Muscle of leg (tissue), 11 donors: ENCODE results near the gene MKRN1. TPM values are rescaled to one million over a fixed set of nuclear protein-coding genes. Genes with fewer than 3 reads are reported as not detected.
A peak's percentile ranks its signal among the peaks of the same experiment; 100 is the strongest.
"Not testable (repeated sequence)": the region's sequence is repeated elsewhere in the genome, so short reads cannot be mapped to it uniquely, and the experiment has no call there.

ENCODE experiments used
- DNase-seq: peaks from one replicate; pipeline ENCODE4 v3.0.0; 2013
- H3K27ac ChIP-seq: one replicate; pipeline ENCODE4 v1.5.1; 2013; ENCODE audit warnings: mild to moderate bottlenecking, low read length, control low read depth
- H3K27me3 ChIP-seq: one replicate; pipeline ENCODE4 v1.6.1; 2013; ENCODE audit warnings: low read length; ENCODE audit not compliant: control insufficient read depth, insufficient read depth
- H3K36me3 ChIP-seq: one replicate; pipeline ENCODE4 v1.6.1; 2013; ENCODE audit warnings: low read length; ENCODE audit not compliant: control insufficient read depth, insufficient read depth
- H3K4me1 ChIP-seq: one replicate; pipeline ENCODE4 v1.6.1; 2013; ENCODE audit warnings: low read length; ENCODE audit not compliant: control insufficient read depth, insufficient read depth
- H3K4me3 ChIP-seq: one replicate; pipeline ENCODE4 v1.5.1; 2013; ENCODE audit warnings: low read length, control low read depth
- H3K9me3 ChIP-seq: replicated peaks from 2 replicates; pipeline ENCODE4 v1.6.1; 2013; ENCODE audit warnings: low read depth, low read length; ENCODE audit not compliant: control insufficient read depth
- WGBS: methylation state at CpG from one replicate; pipeline ENCODE4 v1.1.5; 2013; ENCODE audit warnings: missing lambda C conversion rate; ENCODE audit not compliant: insufficient coverage; 5-methylcytosine and 5-hydroxymethylcytosine counted together
- polyA plus RNA-seq, 8 donors: library from polyadenylated mRNA; unstranded; fragments of 120-200 nt; gene quantifications; one replicate each; pipeline versions ENCODE4 v1.2.1 to v1.2.3, GENCODE V29; 2013; ENCODE audit warnings: inconsistent platforms in 1 of 8, low replicate concordance in 1 of 8; ENCODE audit not compliant: insufficient read length in 8 of 8, insufficient read depth in 1 of 8
- total RNA-seq: library from RNA; stranded (reverse); fragments of 120-200 nt; gene quantifications from one replicate; pipeline ENCODE4 v1.2.4, GENCODE V29; 2013

The MKRN1 gene
- total and polyA plus RNA-seq, 9 donors, result 69.1 to 87.3 (median 78.3) TPM

GRCh38 chr7:140458916-140459315, 20.4 kb downstream of the MKRN1 start:
- Histone ChIP-seq H3K9me3 (no peaks in the 10 kb centered on the region), H3K27me3 (no peaks in the 10 kb centered on the region), H3K4me1 (no peaks in the 10 kb centered on the region), H3K36me3 (peaks cover 41% of the 10 kb centered on the region), H3K27ac (no peak overlapping the region), H3K4me3 (no peak overlapping the region)
- 75% methylated on average over 4 of the region's 8 CpGs for WGBS
- no peak for DNase-seq

GRCh38 chr7:140458201-140458600, 21.1 kb downstream of the MKRN1 start:
- Histone ChIP-seq H3K36me3 (peaks cover 43% of the 10 kb centered on the region), H3K4me1 (no peaks in the 10 kb centered on the region), H3K27ac (no peak overlapping the region), H3K4me3 (no peak overlapping the region), H3K27me3 (no peaks in the 10 kb centered on the region), H3K9me3 (no peaks in the 10 kb centered on the region)
- no peak for DNase-seq
- no CpG with 5 or more reads among the region's 3 CpGs for WGBS

- Histone ChIP-seq H3K27me3 (no peaks in the 10 kb centered on the region), H3K36me3 (peaks cover 44% of the 10 kb centered on the region), H3K27ac (no peak overlapping the region), H3K4me1 (no peaks in the 10 kb centered on the region), H3K4me3 (no peak overlapping the region), H3K9me3 (no peaks in the 10 kb centered on the region)
- DNase-seq, result peak; percentile 7
- WGBS, result no CpG with 5 or more reads among the region's 9 CpGs
Measured at GRCh38 chr7:140456551-140457051, 22.7 kb downstream of the MKRN1 start.

- no peak overlapping the region for H3K4me3 ChIP-seq
- H3K36me3 ChIP-seq, result peaks cover 41% of the 10 kb centered on the region
- 80% methylated on average over 1 of the region's 4 CpGs for whole genome bisulfite sequencing
- DNase-seq, result no peak
- H3K4me1 ChIP-seq, result no peaks in the 10 kb centered on the region
- no peak overlapping the region for H3K27ac ChIP-seq
- H3K9me3 ChIP-seq, result no peaks in the 10 kb centered on the region
- no peaks in the 10 kb centered on the region for H3K27me3 ChIP-seq
Measured at GRCh38 chr7:140455743-140456142, 23.6 kb downstream of the MKRN1 start.

- 87% methylated on average over 6 of the region's 8 CpGs for WGBS
- peaks cover 40% of the 10 kb centered on the region for H3K36me3 ChIP-seq
Measured at GRCh38 chr7:140454657-140455015, 24.7 kb downstream of the MKRN1 start.

GRCh38 chr7:140453785-140454656, 25.3 kb downstream of the MKRN1 start:
- H3K4me1 ChIP-seq, DNase-seq, H3K27me3 ChIP-seq, H3K9me3 ChIP-seq, H3K4me3 ChIP-seq, H3K27ac ChIP-seq: not testable (repeated sequence)
- WGBS, result 96% methylated on average over 4 of the region's 9 CpGs
- peaks cover 38% of the 10 kb centered on the region for H3K36me3 ChIP-seq

More at GRCh38 chr7:140454657-140455015, 24.7 kb downstream of the MKRN1 start:
- DNase-seq, result no peak
- no peaks in the 10 kb centered on the region for H3K9me3 ChIP-seq
- no peak overlapping the region for H3K27ac ChIP-seq
- H3K4me3 ChIP-seq, result no peak overlapping the region
- H3K4me1 ChIP-seq, result no peaks in the 10 kb centered on the region
- no peaks in the 10 kb centered on the region for H3K27me3 ChIP-seq

- Histone ChIP-seq H3K9me3 (no peaks in the 10 kb centered on the region), H3K4me1 (no peaks in the 10 kb centered on the region), H3K4me3 (no peak overlapping the region), H3K27me3 (no peaks in the 10 kb centered on the region), H3K36me3 (peaks cover 33% of the 10 kb centered on the region), H3K27ac (no peak overlapping the region)
- WGBS, result 100% methylated on average over 1 of the region's 4 CpGs
- no peak for DNase-seq
Measured at GRCh38 chr7:140453273-140453672, 26.0 kb downstream of the MKRN1 start.

GRCh38 chr7:140451716-140452115, 27.6 kb downstream of the MKRN1 start:
- Histone ChIP-seq H3K4me3 (no peak overlapping the region), H3K4me1 (no peaks in the 10 kb centered on the region), H3K27me3 (no peaks in the 10 kb centered on the region), H3K36me3 (peaks cover 30% of the 10 kb centered on the region), H3K9me3 (no peaks in the 10 kb centered on the region), H3K27ac (no peak overlapping the region)
- 80% methylated on average over 1 of the region's 1 CpG for WGBS
- DNase-seq, result no peak

GRCh38 chr7:140448781-140449480, 30.4 kb downstream of the MKRN1 start:
- H3K4me3 ChIP-seq, result no peak overlapping the region
- H3K9me3 ChIP-seq, result no peaks in the 10 kb centered on the region
- H3K27me3 ChIP-seq, result no peaks in the 10 kb centered on the region
- no peak for DNase-seq
- WGBS, result no CpG with 5 or more reads among the region's 4 CpGs
- H3K4me1 ChIP-seq, result no peaks in the 10 kb centered on the region
- H3K36me3 ChIP-seq, result peaks cover 6% of the 10 kb centered on the region
- no peak overlapping the region for H3K27ac ChIP-seq

GRCh38 chr7:140447841-140448240, 31.5 kb downstream of the MKRN1 start:
- Histone ChIP-seq H3K27me3 (no peaks in the 10 kb centered on the region), H3K4me1 (no peaks in the 10 kb centered on the region), H3K4me3 (no peak overlapping the region), H3K36me3 (peaks cover 2% of the 10 kb centered on the region), H3K27ac (no peak overlapping the region), H3K9me3 (no peaks in the 10 kb centered on the region)
- no peak for DNase-seq
- no CpG with 5 or more reads among the region's 7 CpGs for WGBS
